Lung (tissue), 12 donors: Measurements from ENCODE around the gene RASIP1. TPM values are rescaled to one million over a fixed set of nuclear protein-coding genes. Genes with fewer than 3 reads are reported as not detected.

Experiments used
- ATAC-seq: fragments of 200-7000 bp; cut with Tn5 transposase; one replicate; pipeline ENCODE4 v1.9.1; 2020; ENCODE audit warnings: moderate number of reproducible peaks; ENCODE audit not compliant: insufficient read depth, low FRiP score
- DNase-seq, 3 donors: peaks; one replicate each; pipeline ENCODE4 v3.0.0-alpha.2; 2013 to 2017
- H3K27ac ChIP-seq, 2 donors: one replicate each; pipeline ENCODE4 v1.5.1; 2013; ENCODE audit warnings: mild to moderate bottlenecking in 2 of 2, moderate library complexity in 2 of 2, control low read depth in 1 of 2, inconsistent platforms in 1 of 2, low read depth in 1 of 2, low read length in 1 of 2
- H3K27me3 ChIP-seq, 3 donors: one replicate each; pipeline ENCODE4 v1.5.1; 2013; ENCODE audit warnings: low read length in 2 of 3; ENCODE audit not compliant: control insufficient read depth in 3 of 3, insufficient read depth in 3 of 3
- H3K36me3 ChIP-seq, 4 donors: one replicate each; pipeline ENCODE4 v1.5.1; 2013; ENCODE audit warnings: low read length in 4 of 4, mild to moderate bottlenecking in 1 of 4, moderate library complexity in 1 of 4; ENCODE audit not compliant: control insufficient read depth in 4 of 4, insufficient read depth in 4 of 4
- H3K4me1 ChIP-seq, 5 donors: one replicate each; pipeline ENCODE4 v1.5.1; 2013; ENCODE audit warnings: low read length in 5 of 5, mild to moderate bottlenecking in 2 of 5, moderate library complexity in 1 of 5; ENCODE audit not compliant: control insufficient read depth in 5 of 5, insufficient read depth in 5 of 5
- H3K4me3 ChIP-seq: one replicate; pipeline ENCODE4 v1.5.1; 2013; ENCODE audit warnings: mild to moderate bottlenecking, control low read depth, moderate library complexity
- H3K9ac ChIP-seq, 2 donors: one replicate each; pipeline ENCODE4 v1.5.1; 2013; ENCODE audit warnings: low read length in 2 of 2, control low read depth in 1 of 2; ENCODE audit not compliant: insufficient read depth in 1 of 2
- H3K9me3 ChIP-seq, 4 donors: one replicate each; pipeline ENCODE4 v1.5.1; 2013; ENCODE audit warnings: low read length in 3 of 4, mild to moderate bottlenecking in 1 of 4, moderate library complexity in 1 of 4; ENCODE audit not compliant: control insufficient read depth in 4 of 4, insufficient read depth in 3 of 4
- WGBS, 2 donors: extraction: QIAGEN DNeasy Blood & Tissue Kit; methylation state at CpG; one replicate each; pipeline ENCODE4 v1.1.7; 2013; 5-methylcytosine and 5-hydroxymethylcytosine counted together
- polyA plus RNA-seq, 2 donors: library from polyadenylated mRNA; stranded (reverse); fragments of 200-250 nt; gene quantifications; one replicate each; pipeline ENCODE4 v1.2.1, GENCODE V29; 2013
- total RNA-seq, 2 donors: library from RNA; depleted of rRNA in 1 of 2; stranded (reverse); fragments of >200 nt in 1 of 2; gene quantifications; one replicate each; pipeline ENCODE4 v1.2.1, GENCODE V29; 2014 to 2021
- TF ChIP-seq, protein P1 (sequence below): IDR thresholded peaks from 2 replicates; pipeline ENCODE4 v1.5.1; 2012; ENCODE audit warnings: mild to moderate bottlenecking; ENCODE audit errors: control extremely low read depth, extremely low read depth
- donor health status: control.
- donor health status: control.
- donor health status: Bipolar disorder and iron deficiency.
- donor health status: healthy.
- donor health status: DM: yes; HTN: yes; CAD: no.

RASIP1 gene
- total and polyA plus RNA-seq, 4 donors, result 24.7 to 37.9 (median 29.5) TPM

DNA sequence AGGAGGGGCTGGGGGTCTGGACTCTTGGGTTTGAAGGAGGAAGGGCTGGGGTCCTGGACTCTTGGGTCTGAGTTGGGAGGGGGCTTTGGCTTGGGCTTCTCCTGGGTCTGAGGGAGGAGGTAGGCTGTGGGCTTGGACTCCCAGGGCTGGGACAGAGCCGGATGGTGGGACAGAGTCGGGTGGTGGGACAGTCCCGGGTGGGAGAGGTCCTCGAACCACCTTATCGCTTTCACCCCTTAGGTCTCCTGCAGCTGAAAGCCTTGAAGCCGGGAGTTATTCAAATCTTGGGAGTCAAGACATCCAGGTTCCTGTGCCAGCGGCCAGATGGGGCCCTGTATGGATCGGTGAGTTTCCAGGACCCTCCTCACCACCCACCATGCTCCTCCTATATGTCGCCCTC is 16.3 kb upstream of the RASIP1 start:
- 91% methylated on average over 9 of the region's 9 CpGs for WGBS, 2 donors
- Histone ChIP-seq H3K4me1 (peaks cover 0 to 18% (median 3%) of the 10 kb centered on the region in 5 donors), H3K36me3 (no peaks in the 10 kb centered on the region), H3K9me3 (no peaks in the 10 kb centered on the region), H3K27ac (no peak overlapping the region), H3K9ac (no peak overlapping the region), H3K4me3 (no peak overlapping the region), H3K27me3 (peaks cover 0 to 8% (median 7%) of the 10 kb centered on the region in 3 donors)
- DNase-seq (no peak), ATAC-seq (no peak)
- TF ChIP-seq, protein P1, sequence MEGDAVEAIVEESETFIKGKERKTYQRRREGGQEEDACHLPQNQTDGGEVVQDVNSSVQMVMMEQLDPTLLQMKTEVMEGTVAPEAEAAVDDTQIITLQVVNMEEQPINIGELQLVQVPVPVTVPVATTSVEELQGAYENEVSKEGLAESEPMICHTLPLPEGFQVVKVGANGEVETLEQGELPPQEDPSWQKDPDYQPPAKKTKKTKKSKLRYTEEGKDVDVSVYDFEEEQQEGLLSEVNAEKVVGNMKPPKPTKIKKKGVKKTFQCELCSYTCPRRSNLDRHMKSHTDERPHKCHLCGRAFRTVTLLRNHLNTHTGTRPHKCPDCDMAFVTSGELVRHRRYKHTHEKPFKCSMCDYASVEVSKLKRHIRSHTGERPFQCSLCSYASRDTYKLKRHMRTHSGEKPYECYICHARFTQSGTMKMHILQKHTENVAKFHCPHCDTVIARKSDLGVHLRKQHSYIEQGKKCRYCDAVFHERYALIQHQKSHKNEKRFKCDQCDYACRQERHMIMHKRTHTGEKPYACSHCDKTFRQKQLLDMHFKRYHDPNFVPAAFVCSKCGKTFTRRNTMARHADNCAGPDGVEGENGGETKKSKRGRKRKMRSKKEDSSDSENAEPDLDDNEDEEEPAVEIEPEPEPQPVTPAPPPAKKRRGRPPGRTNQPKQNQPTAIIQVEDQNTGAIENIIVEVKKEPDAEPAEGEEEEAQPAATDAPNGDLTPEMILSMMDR, result no peak

DNA sequence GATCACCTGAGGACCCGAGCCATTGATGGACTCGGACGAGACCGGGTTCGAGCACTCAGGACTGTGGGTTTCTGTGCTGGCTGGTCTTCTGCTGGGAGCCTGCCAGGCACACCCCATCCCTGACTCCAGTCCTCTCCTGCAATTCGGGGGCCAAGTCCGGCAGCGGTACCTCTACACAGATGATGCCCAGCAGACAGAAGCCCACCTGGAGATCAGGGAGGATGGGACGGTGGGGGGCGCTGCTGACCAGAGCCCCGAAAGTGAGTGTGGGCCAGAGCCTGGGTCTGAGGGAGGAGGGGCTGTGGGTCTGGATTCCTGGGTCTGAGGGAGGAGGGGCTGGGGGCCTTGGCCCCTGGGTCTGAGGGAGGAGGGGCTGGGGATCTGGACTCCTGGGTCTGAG is 15.8 kb upstream of the RASIP1 start:
- no peak overlapping the region for H3K4me3 ChIP-seq
- H3K27me3 ChIP-seq, result peaks cover 0 to 8% (median 7%) of the 10 kb centered on the region in 3 donors
- TF ChIP-seq, protein P1, result no peak
- H3K36me3 ChIP-seq, result no peaks in the 10 kb centered on the region
- H3K9ac ChIP-seq, result no peak overlapping the region
- H3K27ac ChIP-seq, result no peak overlapping the region
- no peak for ATAC-seq
- peaks cover 0 to 18% (median 3%) of the 10 kb centered on the region in 5 donors for H3K4me1 ChIP-seq
- 94 to 98% methylated on average over 11 of the region's 11 CpGs for WGBS, 2 donors
- DNase-seq, result no peak
- H3K9me3 ChIP-seq, result no peaks in the 10 kb centered on the region

DNA sequence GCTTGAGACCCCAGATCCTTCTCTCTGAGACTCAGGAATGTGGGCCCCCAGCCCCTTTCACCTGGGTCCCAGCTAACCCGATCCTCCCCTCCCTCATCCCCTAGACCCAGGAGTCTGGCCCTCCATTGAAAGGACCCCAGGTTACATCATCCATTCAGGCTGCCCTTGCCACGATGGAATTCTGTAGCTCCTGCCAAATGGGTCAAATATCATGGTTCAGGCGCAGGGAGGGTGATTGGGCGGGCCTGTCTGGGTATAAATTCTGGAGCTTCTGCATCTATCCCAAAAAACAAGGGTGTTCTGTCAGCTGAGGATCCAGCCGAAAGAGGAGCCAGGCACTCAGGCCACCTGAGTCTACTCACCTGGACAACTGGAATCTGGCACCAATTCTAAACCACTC is 15.4 kb upstream of the RASIP1 start:
- no peak overlapping the region for H3K9ac ChIP-seq
- ATAC-seq (no peak), DNase-seq (no peak)
- no peak overlapping the region for H3K27ac ChIP-seq
- H3K36me3 ChIP-seq, result no peaks in the 10 kb centered on the region
- no peaks in the 10 kb centered on the region for H3K9me3 ChIP-seq
- TF ChIP-seq, protein P1, result no peak
- H3K4me3 ChIP-seq, result no peak overlapping the region
- H3K4me1 ChIP-seq, result peaks cover 0 to 18% (median 1%) of the 10 kb centered on the region in 5 donors
- peaks cover 0 to 10% (median 7%) of the 10 kb centered on the region in 3 donors for H3K27me3 ChIP-seq
- 78 to 87% methylated on average over 5 of the region's 5 CpGs for WGBS, 2 donors

DNA sequence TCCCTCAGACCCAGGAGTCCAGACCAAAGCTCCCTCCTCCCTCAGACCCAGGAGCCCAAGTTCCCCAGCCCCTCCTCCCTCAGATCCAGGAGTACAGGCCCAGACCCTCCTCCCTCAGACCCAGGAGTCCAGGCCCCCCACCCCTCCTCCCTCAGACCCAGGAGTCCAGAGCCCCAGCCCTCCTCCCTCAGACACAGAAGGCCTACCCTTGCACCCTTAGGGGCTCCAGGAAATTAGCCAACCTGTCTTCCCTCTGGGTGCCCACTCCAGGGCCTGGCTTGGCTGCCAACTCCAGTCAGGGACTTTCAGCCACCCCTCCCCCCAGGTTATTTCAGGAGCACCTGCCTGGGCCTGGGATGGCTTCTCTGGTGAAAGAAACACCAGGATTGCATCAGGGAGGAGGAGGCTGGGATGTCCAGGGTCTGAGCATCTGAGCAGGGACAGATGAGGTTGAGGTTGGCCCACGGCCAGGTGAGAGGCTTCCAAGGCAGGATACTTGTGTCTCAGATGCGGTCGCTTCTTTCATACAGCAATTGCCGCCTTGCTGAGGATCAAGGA is 14.8 kb upstream of the RASIP1 start, which contains the start of gene FGF21:
Gene FGF21, plus strand, starts transcription at position 441 of the 558 bp plus-strand sequence. CDS start 713 bp downstream, outside the sequence.
- ATAC-seq (no peak), DNase-seq (no peak)
- 89 to 90% methylated on average over 4 of the region's 4 CpGs for WGBS, 2 donors
- no peak within 1 kb of the TSS for H3K4me3 ChIP-seq
- peaks cover 0 to 10% (median 7%) of the 10 kb centered on the region in 3 donors for H3K27me3 ChIP-seq
- H3K9me3 ChIP-seq, result no peaks in the 10 kb centered on the region
- TF ChIP-seq, protein P1, result no peak
- no peak within 1 kb of the TSS for H3K27ac ChIP-seq
- H3K36me3 ChIP-seq, result peaks cover 0 to 4% (median 0%) of the 10 kb centered on the region in 4 donors
- no peak within 1 kb of the TSS for H3K9ac ChIP-seq
- H3K4me1 ChIP-seq, result peaks cover 0 to 18% (median 4%) of the 10 kb centered on the region in 5 donors
